Stimulated activated naive B cell treated with anti-CD40 and anti-IgM and Interleukin-4, amounts not matched to agents 10 μg/mL and 1 μg/mL and 100 μg/mL, for 72 hours (primary cell): ENCODE data around the gene LRAT.
"Not testable (repeated sequence)": the region's sequence is repeated elsewhere in the genome, so short reads cannot be mapped to it uniquely, and the experiment has no call there.

Experiments used
- ATAC-seq, 2 donors: fragments of 150-1000 bp; cut with Tn5 transposase; replicated peaks; 2 replicates each; pipeline ENCODE4 v1.10.0; 2021; ENCODE audit warnings: moderate library complexity in 1 of 2
- DNase-seq: peaks from one replicate; pipeline ENCODE4 v3.0.0; 2021
- H3K27ac Mint-ChIP-seq: one replicate; pipeline ENCODE4 v1.8.0; 2022; ENCODE audit warnings: mild to moderate bottlenecking, mixed read lengths
- H3K27me3 Mint-ChIP-seq, 2 donors: one replicate each; pipeline ENCODE4 v1.8.0; 2022; ENCODE audit warnings: mixed read lengths in 2 of 2
- H3K36me3 Mint-ChIP-seq, 2 donors: one replicate each; pipeline ENCODE4 v1.8.0; 2022; ENCODE audit warnings: mixed read lengths in 2 of 2, mild to moderate bottlenecking in 1 of 2
- H3K4me1 Mint-ChIP-seq, 2 donors: one replicate each; pipeline ENCODE4 v1.8.0; 2022; ENCODE audit warnings: mixed read lengths in 2 of 2, mild to moderate bottlenecking in 1 of 2
- H3K4me3 Mint-ChIP-seq, 2 donors: one replicate each; pipeline ENCODE4 v1.8.0; 2022; ENCODE audit warnings: mild to moderate bottlenecking in 2 of 2, mixed read lengths in 2 of 2, moderate library complexity in 1 of 2
- H3K9me3 Mint-ChIP-seq, 2 donors: one replicate each; pipeline ENCODE4 v1.8.0; 2022; ENCODE audit warnings: mixed read lengths in 2 of 2, mild to moderate bottlenecking in 1 of 2

The LRAT gene

GRCh38 chr4:154743683-154744340, at the start of gene LRAT:
LRAT (plus strand) TSS chr4:154744000; CDS start chr4:154744327, 327 bp downstream.
- ATAC-seq (peak; percentile 49 to 58), DNase-seq (no peak)
- H3K27ac Mint-ChIP-seq, result peak within 1 kb of the TSS; percentile 65
- peaks cover 0 to 3% of the 10 kb centered on the region in 2 donors for H3K36me3 Mint-ChIP-seq
- peaks cover 57 to 86% of the 10 kb centered on the region in 2 donors for H3K27me3 Mint-ChIP-seq
- no peaks in the 10 kb centered on the region for H3K9me3 Mint-ChIP-seq
- peaks cover 13 to 24% of the 10 kb centered on the region in 2 donors for H3K4me1 Mint-ChIP-seq
- H3K4me3 Mint-ChIP-seq, result peak within 1 kb of the TSS; percentile 83 to 85

GRCh38 chr4:154707877-154708276, 35.9 kb upstream of the LRAT start:
- no peak for ATAC-seq
- Mint-ChIP-seq H3K36me3 (no peaks in the 10 kb centered on the region), H3K27me3 (peaks cover 0 to 5% of the 10 kb centered on the region in 2 donors), H3K4me3 (no peak overlapping the region), H3K27ac (no peak overlapping the region), H3K4me1 (no peaks in the 10 kb centered on the region), H3K9me3 (peaks cover 0 to 2% of the 10 kb centered on the region in 2 donors)
- DNase-seq, result no peak

- Mint-ChIP-seq H3K36me3 (no peaks in the 10 kb centered on the region), H3K27me3 (peaks cover 0 to 5% of the 10 kb centered on the region in 2 donors), H3K4me1 (no peaks in the 10 kb centered on the region), H3K9me3 (peaks cover 0 to 2% of the 10 kb centered on the region in 2 donors), H3K27ac (no peak overlapping the region), H3K4me3 (no peak overlapping the region)
- DNase-seq (no peak), ATAC-seq (no peak)
Observed at GRCh38 chr4:154709550-154709949, 34.2 kb upstream of the LRAT start.

GRCh38 chr4:154711522-154711921, 32.3 kb upstream of the LRAT start:
- Mint-ChIP-seq H3K27ac (no peak overlapping the region), H3K4me1 (no peaks in the 10 kb centered on the region), H3K27me3 (peaks cover 0 to 5% of the 10 kb centered on the region in 2 donors), H3K4me3 (no peak overlapping the region), H3K9me3 (no peaks in the 10 kb centered on the region), H3K36me3 (no peaks in the 10 kb centered on the region)
- ATAC-seq (no peak), DNase-seq (no peak)

- Mint-ChIP-seq H3K4me3 (no peak overlapping the region), H3K27ac (no peak overlapping the region), H3K9me3 (no peaks in the 10 kb centered on the region), H3K27me3 (peaks cover 0 to 5% of the 10 kb centered on the region in 2 donors), H3K4me1 (no peaks in the 10 kb centered on the region), H3K36me3 (no peaks in the 10 kb centered on the region)
- ATAC-seq (no peak), DNase-seq (no peak)
Observed at GRCh38 chr4:154714339-154715040, 29.3 kb upstream of the LRAT start.

GRCh38 chr4:154719087-154719486, 24.7 kb upstream of the LRAT start:
- no peak overlapping the region for H3K27ac Mint-ChIP-seq

GRCh38 chr4:154720123-154720522, 23.7 kb upstream of the LRAT start:
- H3K9me3 Mint-ChIP-seq, result no peaks in the 10 kb centered on the region
- no peak overlapping the region for H3K27ac Mint-ChIP-seq
- H3K4me1 Mint-ChIP-seq, result no peaks in the 10 kb centered on the region
- H3K27me3 Mint-ChIP-seq, result peaks cover 0 to 13% of the 10 kb centered on the region in 2 donors
- DNase-seq (no peak), ATAC-seq (peak in 1 of 2 donors; percentile 61)
- no peaks in the 10 kb centered on the region for H3K36me3 Mint-ChIP-seq
- no peak overlapping the region for H3K4me3 Mint-ChIP-seq

More at GRCh38 chr4:154719087-154719486, 24.7 kb upstream of the LRAT start:
- no peaks in the 10 kb centered on the region for H3K36me3 Mint-ChIP-seq
- no peaks in the 10 kb centered on the region for H3K4me1 Mint-ChIP-seq
- H3K27me3 Mint-ChIP-seq, result peaks cover 0 to 6% of the 10 kb centered on the region in 2 donors
- no peak overlapping the region for H3K4me3 Mint-ChIP-seq
- no peak for ATAC-seq
- no peaks in the 10 kb centered on the region for H3K9me3 Mint-ChIP-seq
- DNase-seq, result no peak

- Mint-ChIP-seq H3K27ac (no peak overlapping the region), H3K4me3 (no peak overlapping the region), H3K9me3 (no peaks in the 10 kb centered on the region), H3K4me1 (no peaks in the 10 kb centered on the region), H3K36me3 (no peaks in the 10 kb centered on the region), H3K27me3 (peaks cover 0 to 18% of the 10 kb centered on the region in 2 donors)
- no peak for DNase-seq
- no peak for ATAC-seq
Observed at GRCh38 chr4:154720618-154721267, 23.1 kb upstream of the LRAT start.

- H3K27me3 Mint-ChIP-seq, result peaks cover 0 to 28% of the 10 kb centered on the region in 2 donors
- no peaks in the 10 kb centered on the region for H3K36me3 Mint-ChIP-seq
- ATAC-seq (no peak), DNase-seq (no peak)
- no peaks in the 10 kb centered on the region for H3K4me1 Mint-ChIP-seq
- H3K9me3 Mint-ChIP-seq, result no peaks in the 10 kb centered on the region
- no peak overlapping the region for H3K27ac Mint-ChIP-seq
- no peak overlapping the region for H3K4me3 Mint-ChIP-seq
Observed at GRCh38 chr4:154722262-154722661, 21.5 kb upstream of the LRAT start.

GRCh38 chr4:154723601-154724000, 20.2 kb upstream of the LRAT start:
- not testable (repeated sequence) for H3K4me1 Mint-ChIP-seq, H3K27ac Mint-ChIP-seq, H3K4me3 Mint-ChIP-seq, DNase-seq, ATAC-seq, H3K9me3 Mint-ChIP-seq, H3K36me3 Mint-ChIP-seq
- peaks cover 0 to 34% of the 10 kb centered on the region in 2 donors for H3K27me3 Mint-ChIP-seq

- ATAC-seq, result no peak
- H3K27me3 Mint-ChIP-seq, result peaks cover under 1 to 28% of the 10 kb centered on the region in 2 donors
- H3K9me3 Mint-ChIP-seq, result no peaks in the 10 kb centered on the region
- H3K36me3 Mint-ChIP-seq, result no peaks in the 10 kb centered on the region
- H3K4me3 Mint-ChIP-seq, result no peak overlapping the region
- DNase-seq, result no peak
- H3K27ac Mint-ChIP-seq, result no peak overlapping the region
- H3K4me1 Mint-ChIP-seq, result no peaks in the 10 kb centered on the region
Observed at GRCh38 chr4:154727540-154727939, 16.3 kb upstream of the LRAT start.

- ATAC-seq (no peak), DNase-seq (no peak)
- Mint-ChIP-seq H3K36me3 (no peaks in the 10 kb centered on the region), H3K4me1 (no peaks in the 10 kb centered on the region), H3K27me3 (peaks cover 13 to 31% of the 10 kb centered on the region in 2 donors), H3K9me3 (no peaks in the 10 kb centered on the region), H3K27ac (no peak overlapping the region), H3K4me3 (no peak overlapping the region)
Observed at GRCh38 chr4:154731756-154732155, 12.0 kb upstream of the LRAT start.

- Mint-ChIP-seq H3K27me3 (peaks cover 13 to 23% of the 10 kb centered on the region in 2 donors), H3K4me3 (no peak overlapping the region), H3K36me3 (no peaks in the 10 kb centered on the region), H3K4me1 (no peaks in the 10 kb centered on the region), H3K27ac (no peak overlapping the region), H3K9me3 (no peaks in the 10 kb centered on the region)
- DNase-seq (no peak), ATAC-seq (no peak)
Observed at GRCh38 chr4:154732669-154733068, 11.1 kb upstream of the LRAT start.

GRCh38 chr4:154736770-154737169, 7.0 kb upstream of the LRAT start:
- no peak overlapping the region for H3K4me3 Mint-ChIP-seq
- peaks cover 27 to 52% of the 10 kb centered on the region in 2 donors for H3K27me3 Mint-ChIP-seq
- H3K9me3 Mint-ChIP-seq, result no peaks in the 10 kb centered on the region
- H3K36me3 Mint-ChIP-seq, result no peaks in the 10 kb centered on the region
- H3K4me1 Mint-ChIP-seq, result peaks cover under 1% of the 10 kb centered on the region in 2 donors
- DNase-seq (no peak), ATAC-seq (no peak)
- no peak overlapping the region for H3K27ac Mint-ChIP-seq
